ENCODE results near the gene LATS2.
"Not testable (repeated sequence)": the region's sequence is repeated elsewhere in the genome, so short reads cannot be mapped to it uniquely, and the experiment has no call there.

LATS2 gene

DNA sequence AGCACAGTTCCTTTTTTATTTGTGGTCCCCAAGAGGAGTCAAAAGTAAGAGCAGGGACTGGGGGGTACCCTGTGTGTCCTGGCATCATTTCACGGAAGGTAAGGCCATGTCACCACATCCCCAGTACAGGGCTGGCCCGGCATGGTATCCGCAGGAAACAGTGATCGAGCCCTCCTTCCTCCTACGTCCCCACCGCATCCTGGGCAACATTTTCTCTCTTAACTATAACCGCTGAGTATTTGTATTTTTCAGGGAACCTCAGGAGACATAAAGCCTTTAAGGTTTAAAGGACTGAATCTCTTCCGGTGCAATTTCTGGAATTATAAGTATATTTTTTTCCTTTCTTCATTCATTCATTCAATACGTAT is 13.6 kb upstream of the LATS2 start:
- no peak for DNase-seq

DNA sequence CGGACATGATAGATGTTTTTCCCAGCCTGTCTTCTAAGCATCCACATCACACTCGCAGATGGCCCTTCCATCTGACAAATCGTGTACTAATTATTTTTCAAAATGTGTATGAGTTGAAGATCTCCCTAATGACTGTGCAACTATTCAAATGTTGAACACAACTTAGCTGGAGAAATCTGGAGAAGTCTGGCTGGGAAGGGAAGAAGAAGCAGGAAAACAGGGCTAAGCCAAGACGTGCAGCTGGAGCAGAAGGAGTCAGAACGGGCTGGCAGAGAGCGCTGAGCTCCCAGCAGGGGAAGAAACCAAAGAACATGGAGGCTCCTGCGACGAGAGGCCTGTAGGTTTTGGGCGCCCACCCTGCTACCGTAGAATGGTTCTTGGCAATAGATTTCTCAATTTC is 13.2 kb upstream of the LATS2 start:
- DNase-seq: no peak

DNA sequence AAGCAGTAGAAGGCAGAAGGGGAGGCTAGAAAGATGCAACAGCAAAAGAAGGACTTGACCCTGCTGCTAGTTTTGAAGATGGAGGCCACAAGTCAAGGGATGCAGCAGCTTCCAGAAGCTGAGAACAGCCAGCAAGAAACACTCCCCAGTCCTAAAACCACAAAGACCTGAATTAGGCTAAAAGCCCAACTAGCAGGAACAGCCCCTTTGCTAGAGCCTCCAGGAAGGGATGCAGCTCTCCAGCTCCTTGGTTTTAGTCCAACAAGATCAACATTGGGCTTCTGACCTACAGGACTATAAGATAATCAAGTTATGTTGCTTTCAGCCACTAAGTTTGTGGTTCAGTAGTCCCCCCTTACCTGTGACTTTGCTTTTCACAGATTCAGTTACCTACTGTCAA is 10.5 kb upstream of the LATS2 start:
- no peak for DNase-seq

DNA sequence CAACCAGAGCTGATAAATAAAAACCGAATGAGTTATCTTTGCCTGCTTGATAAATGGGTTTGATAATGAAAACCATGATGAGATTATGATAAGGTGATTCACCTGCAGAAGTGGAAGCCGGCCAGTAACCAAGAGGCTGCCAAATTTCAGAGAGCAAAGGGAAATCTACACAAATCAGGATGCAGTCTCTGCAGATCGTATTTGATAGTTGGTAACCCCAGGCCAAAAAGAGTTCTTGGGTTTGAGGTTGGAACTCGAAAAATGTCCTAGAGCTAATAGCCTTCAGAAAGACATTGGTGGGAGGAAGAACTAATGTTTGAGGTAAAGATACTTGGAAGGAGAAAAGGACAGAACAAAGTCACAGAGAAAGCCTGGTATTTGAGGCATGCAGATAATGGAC is 9.6 kb upstream of the LATS2 start:
- no peak for DNase-seq

DNA sequence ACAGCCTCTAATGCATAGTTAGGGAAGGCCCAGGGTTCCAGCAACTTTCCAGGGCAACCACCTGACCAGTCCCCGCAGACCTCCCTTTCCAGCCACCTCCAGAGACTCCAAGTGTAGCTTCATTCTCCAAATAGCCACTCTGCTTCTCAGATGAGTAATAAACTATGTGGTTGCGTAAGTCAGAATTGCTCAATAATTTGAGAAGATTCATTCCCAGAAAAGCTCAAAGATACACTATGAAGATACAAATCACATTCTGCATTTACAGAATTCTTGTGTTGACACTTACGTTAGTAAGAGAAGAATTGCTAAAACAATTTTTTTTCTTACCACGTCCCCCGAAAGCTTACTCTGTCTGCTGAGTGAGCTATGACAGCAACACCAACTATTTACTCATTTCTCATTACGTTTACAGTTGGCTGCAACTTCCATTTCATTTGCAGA is 8.2 kb upstream of the LATS2 start:
- peak; percentile 66 for DNase-seq

DNA sequence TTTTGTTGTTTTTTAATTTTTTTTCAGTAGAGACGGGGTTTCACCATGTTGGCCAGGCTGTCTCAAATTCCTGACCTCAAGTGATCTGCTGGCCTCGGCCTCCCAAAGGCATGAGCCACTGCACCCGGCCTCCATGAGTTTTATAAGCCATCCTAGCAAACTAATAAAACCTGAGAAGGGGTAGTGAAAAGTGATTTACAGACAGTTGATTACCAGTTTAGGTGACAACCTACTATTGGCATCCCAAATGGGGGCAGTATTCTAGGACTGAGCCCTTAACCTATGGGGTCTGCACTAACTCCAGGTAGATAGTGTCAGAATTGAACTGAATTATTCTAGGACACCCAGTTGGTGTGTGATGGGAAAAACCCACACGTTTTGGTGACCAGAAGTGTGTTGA is 6.5 kb upstream of the LATS2 start:
- DNase-seq: no peak

DNA sequence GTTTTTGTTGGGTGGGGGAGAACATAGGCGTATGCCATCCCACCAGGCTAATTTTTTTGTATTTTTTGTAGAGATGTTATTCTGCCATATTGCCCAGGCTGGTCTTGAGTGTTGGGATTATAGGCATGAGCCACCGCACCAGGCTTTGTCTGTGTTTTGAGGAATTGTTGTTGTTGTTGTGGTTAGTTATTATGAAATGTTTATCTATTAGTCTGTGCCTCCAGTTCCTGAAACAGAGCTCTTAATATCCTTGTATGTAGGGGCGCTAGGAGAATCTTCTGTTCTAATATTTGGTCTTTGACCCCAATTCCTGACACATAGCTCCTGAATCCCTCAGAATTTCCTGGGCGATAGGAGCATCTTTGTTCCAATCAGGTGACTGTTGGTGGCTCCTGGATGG is 5.6 kb upstream of the LATS2 start:
- DNase-seq: no peak

DNA sequence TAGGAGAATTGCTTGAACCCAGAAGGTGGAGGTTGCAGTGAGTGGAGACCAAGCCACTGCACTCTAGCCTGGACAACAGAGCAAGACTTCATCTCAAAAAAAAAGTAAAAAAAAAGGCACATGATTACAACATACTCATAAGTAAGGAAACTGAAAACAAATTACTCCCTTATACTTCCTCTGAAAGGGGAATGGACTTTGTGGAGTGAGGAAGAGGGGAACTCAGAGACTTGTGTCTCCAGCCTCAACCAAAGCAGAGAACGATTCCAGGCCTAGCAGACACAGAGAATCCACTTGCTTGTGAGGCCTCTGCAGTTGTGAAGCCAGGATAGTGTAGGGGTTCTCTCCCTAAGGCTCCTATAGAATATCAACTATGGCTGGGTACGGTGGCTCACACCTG is 4.3 kb upstream of the LATS2 start:
- no peak for DNase-seq

DNA sequence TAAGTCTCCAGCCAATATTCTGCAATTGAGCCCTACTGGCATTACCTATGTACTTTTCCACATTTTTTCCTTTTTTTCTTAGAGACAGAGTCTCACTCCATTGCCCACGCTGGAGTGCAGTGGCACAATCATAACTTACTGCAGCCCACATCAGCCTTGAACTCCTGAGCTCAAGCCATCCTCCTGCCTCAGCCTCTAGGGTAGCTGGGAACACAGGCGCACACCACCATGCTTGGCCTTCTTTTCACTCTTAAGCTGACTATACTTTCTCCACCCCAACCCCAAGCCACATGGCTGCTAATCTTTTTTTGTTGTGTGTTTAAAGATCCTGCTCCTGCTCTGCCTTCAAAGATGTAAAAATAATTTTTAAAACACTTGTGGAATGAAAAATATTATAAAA is 1.6 kb upstream of the LATS2 start:
- no peak for DNase-seq

DNA sequence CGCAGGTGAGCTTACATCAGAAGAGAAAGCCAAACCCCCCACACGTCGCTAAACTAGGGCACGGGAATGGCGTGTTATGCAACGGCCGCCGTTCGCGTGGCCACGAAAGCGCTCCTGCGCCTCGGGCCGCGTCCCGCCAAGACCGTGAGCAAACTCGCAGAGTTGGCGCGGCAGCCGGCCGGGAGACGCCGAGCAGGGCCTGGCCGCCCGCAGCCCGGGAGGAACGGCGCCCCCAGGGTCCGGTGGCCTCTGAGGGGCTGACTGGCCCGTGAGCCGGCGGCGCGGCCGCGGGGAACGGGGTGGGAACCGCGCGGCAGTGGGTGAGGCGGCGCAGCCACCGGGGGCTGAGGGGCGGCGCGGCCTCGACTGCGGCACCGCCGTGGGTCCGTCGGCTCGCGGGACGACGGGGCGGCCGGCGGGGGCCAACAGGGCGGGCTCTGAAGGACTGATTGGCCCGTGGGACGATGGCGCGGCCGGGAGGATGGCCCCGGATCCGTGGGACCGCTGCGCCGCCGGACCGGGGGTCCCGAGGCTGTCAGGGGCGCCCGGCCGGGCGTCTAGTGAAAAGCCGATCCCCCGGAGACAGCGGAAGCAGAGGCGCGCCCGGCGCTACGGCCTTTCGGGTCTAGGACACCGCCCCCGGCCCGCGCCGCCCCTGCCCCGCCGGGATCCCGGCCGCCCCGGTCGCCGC is 903 bp downstream of the LATS2 start:
- DNase-seq: no peak

DNA sequence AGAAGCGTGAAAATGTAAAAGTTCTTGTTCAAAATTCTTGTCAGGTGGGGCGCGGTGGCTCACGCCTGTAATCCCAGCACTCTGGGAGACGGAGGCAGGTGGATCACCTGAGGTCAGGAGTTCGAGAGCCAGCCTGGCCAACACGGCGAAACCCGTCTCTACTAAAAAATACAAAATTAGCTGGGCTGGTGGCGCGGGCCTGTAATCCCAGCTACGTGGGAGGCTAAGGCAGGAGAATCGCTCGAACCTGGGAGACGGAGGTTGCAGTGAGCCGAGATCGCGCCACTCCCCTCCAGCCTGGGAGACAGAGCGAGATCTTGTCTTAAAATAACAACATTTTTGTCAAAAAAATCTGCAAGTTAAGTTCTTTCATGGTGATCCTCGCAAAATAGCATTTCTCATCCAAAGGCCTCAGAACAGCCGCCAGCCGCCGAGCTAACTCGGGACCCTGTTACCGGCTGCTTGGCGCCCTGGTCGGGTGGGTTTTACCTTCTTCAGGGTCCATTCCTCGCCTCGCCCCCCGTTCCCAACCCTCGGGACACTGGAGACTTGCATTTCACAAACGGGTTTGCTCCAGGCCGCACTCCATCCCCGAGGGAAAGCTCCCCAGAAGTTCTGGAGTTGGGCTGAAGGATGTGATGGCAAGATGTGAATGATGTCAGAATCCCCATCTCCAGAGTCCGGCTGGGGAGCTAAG is 1.6 kb downstream of the LATS2 start:
- DNase-seq: no peak

DNA sequence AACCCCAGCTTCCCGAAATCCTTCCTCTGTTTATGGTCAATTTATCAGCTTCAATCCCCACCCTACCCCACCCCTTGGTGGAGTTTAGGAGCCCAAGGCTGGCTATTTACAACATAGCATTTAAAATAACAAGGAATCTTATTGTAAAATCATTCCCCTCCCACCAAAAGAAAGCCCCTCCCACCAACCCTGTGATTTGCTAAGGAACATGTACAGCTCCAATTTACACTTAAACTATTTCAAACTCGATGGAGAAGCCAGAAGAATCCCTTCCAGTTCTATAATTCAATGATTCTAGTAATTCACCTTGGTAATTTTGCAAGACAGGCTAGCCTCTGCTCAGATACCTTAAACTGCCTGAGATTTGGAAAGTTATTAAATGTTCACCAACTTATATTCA is 3.0 kb downstream of the LATS2 start:
- no peak for DNase-seq

DNA sequence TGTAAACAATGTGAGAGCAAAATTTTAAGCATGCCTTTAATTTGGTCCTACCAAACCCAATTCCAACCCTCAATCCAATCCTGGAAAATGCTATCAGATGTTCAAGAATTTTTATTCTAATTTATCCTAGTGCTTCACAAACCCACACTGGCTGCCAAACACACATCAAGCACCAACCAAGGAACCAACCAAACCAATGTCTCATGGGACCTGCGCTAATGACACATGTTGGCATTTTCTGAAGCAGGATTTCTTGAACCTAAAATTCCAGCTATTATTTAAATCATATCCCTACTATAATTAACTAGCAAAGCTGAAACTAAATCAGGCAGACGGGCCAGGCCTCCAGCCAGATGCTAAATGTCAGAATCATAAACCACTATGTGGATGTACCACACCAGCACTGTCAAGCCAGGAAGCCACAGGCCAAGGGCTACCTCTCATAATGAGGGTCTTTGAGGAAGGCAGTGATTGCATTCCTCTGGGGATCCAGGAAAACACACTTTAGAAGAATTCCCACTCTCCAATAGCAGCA is 5.8 kb downstream of the LATS2 start:
- no peak for DNase-seq

DNA sequence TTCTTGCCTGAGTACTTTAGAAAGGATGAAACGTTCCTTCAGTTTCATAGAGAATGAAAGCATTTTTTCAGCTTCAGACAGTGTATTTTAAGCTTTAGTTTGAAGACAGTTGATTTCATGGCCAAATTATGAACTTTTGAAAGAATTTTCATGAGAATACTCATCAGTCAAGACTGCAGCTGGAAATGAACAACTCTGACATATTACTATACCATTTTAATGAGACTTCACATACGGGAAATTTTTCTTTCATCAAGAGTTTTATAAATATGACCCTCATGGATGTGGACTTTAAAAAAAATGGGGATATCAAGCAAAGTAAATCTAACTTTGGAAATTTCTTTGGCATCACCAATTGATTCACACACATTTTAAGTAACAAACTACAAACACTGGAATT is 6.4 kb downstream of the LATS2 start:
- no peak for DNase-seq

DNA sequence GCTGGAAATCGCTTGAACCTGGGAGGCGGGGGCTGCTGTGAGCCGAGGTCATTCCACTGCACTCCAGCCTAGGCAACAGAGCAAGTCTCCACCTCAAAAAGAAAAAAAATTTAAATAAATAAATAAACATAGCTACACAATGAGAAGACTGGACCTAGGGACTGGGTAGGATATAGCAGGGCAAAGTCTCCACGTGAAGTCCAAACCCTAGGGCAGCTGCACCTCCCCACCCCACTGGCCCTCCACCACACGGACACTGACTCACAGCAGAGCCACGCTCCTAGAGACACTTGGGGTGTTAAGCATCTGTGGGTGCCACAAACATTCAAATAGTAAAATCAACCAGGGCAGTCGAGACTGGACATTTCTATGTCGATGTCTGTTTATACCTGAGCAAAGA is 7.1 kb downstream of the LATS2 start:
- no peak for DNase-seq

DNA sequence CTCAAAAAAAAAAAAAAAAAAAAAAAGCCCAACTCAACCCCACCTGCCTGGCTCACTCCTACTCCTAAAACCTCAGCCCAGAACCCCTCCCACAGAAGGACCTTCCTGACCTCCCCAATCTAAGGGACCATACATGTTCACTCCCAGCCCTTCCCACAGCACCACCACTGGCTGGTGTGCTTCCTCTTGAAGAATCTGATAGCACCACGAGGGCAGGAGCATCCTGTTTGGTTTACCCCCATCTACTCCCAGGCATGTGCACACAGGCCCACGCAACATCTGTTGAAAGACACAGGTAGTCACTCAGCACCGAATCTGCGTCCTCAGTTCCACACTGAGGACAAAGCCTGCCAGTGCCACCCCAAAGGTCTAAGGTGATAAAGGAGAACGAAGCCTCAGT is 8.2 kb downstream of the LATS2 start:
- no peak for DNase-seq

DNA sequence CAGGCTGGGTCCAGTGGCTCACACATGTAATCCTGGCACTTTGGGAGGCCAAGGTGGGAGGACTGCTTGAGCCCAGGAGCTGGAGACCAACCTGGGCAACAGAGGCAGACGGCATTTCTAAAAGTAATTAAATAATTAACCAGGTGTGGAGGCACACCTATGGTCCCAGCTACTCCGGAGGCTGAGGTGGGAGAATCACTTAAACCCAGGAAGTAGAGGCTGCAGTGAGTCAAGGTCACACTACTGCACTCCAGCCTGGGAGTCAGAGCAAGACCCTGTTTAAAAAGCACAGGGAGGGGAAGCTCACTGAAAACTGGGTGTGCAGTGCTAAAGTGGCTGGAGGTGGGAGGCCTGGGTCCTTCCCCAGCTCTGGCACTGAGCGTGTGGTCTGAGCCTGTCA is 9.7 kb downstream of the LATS2 start:
- DNase-seq: no peak

DNA sequence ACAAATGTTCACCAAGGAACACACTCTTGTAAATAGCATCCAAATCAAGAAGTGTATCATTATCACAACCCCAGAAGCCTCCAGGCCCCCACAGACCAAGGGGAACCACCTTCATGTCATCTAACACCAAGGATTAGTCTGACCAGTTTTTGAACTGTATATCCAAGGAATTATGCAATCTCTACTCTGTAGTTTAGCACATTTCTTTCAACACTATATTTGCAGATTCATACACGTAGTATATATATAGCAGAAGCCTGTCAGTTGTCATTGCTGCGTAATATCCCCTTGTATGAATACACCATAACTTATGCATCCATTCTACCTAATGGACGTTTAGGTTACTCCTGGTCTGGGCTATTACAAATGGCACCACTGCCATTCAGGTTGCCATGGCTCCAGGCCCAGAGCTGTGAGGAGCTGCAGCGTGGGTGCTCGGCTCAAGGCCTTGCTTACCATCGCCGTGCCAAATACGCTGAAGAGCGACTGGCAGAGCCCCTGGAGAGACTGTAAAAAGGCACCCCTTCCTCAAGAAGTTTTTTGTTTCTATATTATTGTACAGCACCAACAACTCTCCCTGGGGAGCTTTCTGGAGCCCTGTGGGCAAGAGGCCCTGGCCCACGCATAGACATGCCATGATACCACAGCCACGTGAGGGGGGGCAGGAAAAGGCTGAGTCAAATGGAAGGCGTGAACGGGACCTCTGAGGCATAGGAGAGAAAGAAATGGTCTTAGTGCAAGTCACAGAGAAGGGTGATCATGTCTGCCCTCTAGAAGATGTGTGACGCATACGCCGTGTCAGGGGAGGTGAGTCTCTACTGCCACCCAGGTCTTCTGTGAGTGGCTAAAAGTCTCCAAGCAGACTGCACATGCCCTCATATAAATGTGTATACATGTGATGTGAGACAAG is 10.8 kb downstream of the LATS2 start:
- no peak for DNase-seq

DNA sequence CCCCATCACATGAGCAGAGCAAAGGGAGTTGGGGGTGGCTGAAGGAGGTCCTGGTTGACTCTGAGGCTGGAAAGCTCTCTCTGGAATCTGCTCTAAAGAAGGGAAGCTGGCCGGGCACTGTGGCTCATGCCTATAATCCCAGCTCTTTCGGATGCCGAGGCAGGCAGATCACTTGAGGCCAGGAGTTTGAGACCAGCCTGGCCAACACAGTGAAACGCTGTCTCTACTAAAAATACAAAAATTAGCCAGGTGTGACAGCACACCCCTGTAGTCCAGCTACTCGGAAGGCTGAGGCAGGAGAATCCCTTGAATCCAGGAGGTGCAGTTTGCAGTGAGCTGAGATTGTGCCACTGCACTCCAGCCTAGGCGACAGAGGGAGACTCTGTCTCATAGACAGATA is 11.7 kb downstream of the LATS2 start:
- not testable (repeated sequence) for DNase-seq

DNA sequence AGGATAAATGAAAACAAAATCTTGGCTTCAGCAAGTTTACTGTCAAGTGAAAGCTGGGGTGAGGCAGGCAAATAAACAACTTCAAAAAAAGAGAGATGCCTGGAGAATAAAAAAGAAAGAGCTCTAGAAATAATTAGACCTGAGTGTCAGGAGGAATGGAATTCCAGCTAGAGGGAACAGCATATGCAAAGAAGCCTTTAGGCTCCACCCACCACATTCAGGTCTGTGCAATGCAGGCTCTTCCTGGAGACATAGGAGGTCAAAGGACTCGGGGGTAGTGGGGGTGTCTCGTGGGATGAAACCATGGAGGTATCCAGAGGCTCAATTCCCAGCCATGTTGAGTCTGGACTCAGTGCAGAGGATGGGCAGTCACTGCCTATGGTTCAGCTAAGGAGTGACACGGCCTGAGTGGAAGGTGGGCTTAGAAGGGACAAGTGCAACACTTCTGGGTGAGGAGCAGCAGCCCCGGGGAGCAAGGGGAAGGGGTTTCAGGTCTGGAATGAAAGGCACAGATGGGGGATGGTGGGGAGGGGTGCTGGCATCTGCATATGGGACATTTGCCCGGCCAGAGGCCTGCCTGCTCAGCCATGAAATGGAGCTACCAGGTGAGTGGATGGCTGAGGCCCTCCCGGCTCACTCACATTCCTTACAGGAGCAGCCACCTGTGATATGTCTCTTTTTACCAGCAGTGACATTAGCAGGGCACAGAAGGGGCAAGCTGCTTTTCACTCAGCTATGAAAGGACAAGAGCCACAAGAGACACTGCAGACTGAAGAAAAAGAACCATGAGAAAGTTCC is 12.3 kb downstream of the LATS2 start:
- no peak for DNase-seq

DNA sequence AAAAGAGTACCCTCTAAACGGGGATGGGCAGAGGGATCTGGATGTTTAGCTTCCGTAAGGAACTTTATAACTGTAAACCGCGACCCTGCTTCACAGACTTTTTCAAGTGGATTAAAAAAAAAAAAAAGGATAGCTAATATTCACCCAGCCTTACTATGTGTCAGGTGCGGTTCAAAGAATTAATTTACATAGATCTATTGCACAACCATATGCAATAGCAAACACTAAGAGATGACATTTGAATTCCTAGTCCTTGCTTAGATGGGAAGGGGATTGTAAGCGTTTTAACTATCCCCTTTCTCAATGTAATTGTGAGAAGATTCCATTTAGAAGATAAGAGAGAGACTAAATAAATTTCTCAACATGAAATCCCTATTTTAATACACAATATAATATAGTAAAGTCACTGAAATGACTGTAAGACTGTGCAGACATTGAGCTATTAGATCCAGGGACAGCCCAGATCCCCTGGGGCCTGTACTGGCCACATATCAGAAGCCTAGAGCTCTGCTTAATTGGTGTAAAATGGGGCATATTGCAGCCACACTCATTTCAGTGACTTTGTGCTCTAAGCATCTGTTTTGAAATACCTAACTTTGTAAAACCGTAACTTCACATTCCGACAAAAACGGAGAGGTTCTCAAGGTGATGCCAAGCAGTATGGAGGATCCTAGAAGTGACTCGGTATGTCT is 13.6 kb downstream of the LATS2 start:
- no peak for DNase-seq

DNA sequence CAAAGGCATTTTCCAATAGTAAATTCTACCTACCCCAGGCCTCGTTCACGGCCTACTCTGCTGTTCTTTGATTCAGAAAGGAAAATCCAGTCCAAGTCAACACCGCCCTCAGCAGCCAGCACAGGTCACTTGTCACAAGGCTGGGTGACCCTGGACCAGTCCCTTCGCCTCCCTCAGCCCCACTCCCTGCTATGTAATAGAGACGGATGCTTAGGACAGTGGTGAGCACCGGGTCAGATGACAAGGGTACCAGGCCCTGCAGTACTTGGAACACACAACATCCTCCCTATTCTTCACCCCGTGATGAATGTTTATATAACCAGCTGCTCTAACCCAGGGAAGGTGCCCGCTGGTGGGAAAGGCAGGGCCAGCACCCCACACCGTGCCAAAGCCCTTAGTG is 14.3 kb downstream of the LATS2 start:
- no peak for DNase-seq

Data from 8988T (cell line).